ENCODE results near the gene HOXC11.

The HOXC11 gene

DNA sequence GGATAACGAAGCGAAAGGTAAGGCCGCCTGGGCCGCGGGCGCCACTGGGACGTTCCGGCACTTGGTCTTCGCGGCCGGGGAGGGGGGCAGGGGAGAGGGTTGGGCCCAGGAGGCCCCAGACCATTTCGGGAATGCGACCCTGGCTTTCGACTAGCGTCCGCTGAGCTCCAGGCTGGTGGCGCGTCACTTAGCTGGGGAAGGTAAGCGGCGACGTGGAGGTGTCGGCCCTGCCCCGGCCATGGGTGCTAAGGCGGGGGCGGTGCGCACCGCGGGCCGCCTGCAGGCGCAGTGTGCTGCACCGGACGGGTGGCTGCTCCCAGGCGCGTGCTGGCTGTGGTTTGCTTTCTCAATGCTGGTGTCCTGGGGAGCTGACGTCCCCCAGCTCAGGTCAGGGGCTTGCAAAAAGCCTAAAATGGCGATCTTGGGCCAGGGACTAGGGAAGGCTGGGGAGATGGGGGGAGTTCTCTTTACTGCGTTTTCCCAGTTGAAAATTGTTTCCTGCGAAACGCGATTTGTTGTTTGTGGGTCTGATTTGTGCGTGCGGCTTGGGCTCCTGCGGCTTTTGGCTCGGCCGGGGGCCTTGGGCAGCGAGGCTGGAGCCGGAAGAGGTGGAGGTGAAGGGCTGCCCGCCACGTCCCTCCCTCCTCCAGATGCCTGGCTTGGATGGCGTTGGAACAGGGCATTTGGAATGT, 13.2 kb downstream of the HOXC11 start:
- DNase-seq: no peak

DNA sequence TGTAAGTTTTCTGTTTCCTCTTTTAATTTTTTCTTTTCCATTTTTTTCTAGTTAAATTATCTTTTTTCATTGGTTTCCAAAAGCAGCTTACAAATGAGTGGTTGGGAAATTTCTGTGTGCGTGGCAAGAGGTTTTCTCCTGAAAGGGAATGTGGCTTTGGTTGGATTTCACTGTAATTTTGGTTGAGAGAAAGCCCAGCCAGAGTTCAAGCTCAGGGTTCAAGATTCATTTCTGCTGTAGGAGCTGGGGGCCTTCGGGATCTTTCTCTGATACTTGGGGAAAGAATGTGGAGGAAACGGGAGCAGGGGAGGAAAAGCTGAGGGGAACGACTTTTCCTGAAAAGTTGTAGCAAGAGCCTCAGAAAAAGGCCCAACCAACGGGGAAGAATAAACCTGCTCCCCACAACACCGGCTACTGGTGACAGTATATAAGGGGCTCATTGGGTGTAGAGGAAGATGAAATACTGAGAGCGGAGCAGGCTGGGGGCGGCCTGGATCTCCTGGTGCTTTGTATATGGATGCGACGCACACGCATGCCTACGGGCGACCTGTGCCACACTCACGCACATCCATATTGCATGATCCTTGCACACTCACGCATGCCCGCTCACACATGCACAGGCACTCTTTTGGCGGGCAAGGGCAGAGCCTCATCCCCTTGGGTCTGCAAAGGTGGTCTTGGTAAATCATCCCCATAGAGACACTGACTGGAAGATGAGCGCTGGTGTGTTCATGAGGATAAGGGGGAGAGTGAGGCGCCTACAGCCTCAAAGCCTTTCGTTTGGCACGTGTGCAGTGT, 14.0 kb downstream of the HOXC11 start:
- no peak for DNase-seq

DNA sequence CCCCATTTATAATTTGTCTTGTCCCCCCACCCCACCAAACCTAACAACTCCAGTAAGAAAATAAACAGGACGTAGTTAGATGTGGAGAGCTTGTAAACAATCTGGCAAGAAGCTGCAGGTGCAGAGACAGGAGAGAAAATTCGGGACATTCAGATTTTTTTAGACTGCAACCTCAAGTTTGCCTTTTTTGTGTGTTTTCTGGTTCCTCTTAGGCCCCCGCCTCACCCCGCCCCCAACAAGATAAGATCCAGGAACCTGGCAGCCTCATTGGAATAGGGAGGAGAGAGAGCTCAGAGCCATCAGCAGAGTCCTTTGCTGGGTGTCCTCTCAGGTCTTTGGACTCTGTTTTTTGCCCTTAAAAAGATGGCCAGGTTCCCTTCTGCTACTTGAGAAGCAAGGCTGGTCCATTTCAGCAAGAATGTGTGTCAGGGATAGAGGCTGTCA, 14.9 kb downstream of the HOXC11 start:
- no peak for DNase-seq

DNA sequence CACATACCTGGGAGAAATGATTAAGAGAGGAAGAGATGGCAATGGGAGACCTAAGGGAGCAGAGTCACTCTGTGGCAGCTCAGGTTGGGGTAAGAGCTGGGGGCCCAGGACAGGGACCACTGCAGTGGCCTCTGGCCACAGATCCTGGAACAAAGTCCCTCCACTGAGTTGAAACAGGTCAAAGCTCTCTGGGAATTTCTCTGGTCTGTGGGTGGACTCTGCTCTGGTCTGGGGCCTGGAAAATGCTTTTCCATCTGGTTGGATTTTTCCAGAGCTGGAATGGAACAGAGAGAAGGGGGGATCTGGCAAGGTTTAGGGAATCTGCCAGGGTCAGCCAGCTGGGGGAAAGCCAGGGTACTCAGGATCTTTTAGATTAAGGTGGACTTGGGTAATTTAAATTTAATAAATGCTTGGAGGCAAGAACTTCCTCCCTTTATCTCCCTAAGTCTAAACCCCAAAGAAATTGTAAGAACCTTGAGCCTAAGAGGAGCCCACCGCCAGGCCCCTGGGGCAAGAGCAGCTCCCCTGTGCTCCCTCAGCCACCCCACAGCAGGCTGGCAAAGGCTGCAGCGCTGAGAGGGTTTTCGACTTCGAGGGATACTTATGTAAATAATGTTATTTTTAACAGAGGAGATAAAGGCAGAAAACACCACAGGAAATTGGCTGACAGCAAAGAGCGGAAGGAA, 15.8 kb downstream of the HOXC11 start:
- no peak for DNase-seq

DNA sequence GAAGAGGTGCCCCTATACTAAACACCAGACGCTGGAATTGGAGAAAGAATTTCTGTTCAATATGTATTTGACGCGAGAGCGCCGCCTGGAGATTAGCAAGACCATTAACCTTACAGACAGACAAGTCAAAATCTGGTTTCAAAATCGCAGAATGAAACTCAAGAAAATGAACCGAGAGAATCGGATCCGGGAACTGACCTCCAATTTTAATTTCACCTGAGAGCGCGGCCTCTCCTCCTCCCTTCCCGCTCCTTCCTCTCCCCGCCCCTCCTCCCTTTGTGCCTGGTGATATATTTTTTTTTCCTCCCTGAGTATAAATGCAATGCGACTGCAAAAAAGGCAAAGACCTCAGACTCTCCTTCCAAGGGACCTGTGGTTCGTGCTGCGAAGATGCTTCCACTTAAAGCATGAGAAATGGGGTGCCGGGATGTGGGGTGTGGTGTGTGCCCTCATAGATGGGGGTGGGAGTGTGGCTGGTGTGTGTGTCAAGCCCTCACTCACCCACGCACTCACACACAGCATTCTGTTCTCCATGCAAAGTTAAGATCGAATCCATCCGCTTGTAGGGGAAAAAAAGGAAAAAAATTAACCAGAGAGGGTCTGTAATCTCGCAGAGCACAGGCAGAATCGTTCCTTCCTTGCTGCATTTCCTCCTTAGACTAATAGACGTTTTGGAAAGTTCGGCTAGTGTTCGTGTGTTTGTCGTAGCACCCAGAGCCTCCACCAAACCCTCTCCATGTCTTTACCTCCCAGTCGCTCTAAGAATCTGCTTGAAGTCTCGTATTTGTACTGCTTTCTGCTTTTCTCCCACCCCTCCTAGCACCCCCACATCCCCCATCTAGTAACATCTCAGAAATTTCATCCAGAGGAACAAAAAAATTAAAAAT, 16.5 kb downstream of the HOXC11 start:
- peak; percentile 58 for DNase-seq

DNA sequence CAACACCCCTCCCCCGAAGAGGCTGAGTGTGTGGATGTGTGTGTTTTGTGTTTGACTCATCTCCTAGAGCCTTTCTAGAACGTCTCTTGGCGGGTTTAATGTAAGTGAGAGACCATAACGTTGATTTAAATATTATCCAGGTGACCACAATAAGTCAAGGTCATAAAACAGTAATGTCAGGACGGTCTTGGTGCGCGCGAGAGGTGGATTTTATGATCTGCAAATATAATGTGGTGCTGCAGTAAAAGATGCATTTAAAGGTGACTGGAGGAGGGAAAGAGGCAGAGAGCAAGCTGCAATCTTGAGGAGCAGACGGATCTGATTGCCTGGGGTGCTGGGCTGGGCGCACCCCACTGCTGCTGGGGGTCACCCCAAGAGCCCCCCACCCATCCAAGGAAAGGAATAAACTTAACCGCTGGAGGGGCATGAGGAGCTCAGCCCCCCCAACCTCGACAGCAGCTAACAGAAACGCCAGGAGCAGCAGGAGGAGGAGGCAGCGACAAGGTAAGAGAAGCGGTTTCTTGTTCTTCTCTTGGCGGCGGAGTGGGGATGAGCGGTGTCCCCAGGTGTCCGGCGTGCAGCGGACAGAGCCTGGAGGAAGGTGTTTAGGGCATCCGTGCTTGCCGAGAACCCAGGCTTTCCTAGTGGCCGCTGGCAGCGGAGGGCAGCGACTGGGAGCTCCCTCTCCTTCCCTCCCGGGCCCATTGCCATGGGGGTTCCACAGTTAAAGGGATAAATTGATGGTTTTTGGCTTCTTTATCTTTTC, 17.6 kb downstream of the HOXC11 start:
- DNase-seq: peak; percentile 80

DNA sequence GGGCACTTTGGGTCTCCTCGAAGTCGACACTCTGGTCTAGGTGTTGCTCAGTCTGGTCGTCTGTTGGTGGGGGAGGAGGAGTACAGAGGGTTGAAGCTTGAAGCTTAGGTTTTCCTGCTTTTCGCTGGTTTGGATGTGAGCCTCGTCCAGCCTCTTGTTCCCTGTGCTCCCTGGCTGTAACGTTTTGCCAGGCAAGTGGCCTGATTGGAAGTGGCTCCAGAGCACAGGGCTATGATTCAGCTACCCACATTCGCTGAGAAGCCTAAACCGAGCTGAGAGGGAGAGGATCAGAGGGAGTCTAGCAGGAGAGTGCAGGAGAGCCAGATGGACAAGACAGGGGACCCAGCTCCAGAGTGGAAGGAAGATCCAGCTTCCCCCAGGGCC, 18.1 kb downstream of the HOXC11 start:
- no peak for DNase-seq

DNA sequence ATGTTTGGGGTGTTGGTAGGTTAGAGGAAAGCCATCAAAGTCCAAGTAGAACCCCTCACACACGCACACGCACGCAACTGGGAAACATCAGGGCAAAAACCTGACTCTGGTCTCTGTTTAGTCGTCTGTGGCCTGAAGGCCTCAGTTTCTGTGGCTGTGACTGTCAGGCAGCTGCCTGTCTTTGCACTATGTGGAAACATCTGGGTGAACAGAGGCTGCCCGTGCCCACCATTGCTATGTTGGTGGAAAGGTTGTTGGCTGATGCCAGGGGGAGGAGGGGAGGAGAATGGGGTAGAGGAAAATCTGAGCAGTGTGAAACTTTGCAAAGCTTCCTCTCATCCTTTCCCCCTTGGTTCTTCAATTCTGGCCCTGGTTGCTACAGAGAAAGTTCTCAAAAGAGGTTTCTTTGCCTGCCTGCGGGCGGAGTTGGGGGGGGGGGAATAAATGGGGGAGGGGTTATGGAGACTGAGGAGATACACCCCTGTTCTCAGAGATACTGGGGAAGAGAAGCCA, 19.5 kb downstream of the HOXC11 start:
- no peak for DNase-seq

DNA sequence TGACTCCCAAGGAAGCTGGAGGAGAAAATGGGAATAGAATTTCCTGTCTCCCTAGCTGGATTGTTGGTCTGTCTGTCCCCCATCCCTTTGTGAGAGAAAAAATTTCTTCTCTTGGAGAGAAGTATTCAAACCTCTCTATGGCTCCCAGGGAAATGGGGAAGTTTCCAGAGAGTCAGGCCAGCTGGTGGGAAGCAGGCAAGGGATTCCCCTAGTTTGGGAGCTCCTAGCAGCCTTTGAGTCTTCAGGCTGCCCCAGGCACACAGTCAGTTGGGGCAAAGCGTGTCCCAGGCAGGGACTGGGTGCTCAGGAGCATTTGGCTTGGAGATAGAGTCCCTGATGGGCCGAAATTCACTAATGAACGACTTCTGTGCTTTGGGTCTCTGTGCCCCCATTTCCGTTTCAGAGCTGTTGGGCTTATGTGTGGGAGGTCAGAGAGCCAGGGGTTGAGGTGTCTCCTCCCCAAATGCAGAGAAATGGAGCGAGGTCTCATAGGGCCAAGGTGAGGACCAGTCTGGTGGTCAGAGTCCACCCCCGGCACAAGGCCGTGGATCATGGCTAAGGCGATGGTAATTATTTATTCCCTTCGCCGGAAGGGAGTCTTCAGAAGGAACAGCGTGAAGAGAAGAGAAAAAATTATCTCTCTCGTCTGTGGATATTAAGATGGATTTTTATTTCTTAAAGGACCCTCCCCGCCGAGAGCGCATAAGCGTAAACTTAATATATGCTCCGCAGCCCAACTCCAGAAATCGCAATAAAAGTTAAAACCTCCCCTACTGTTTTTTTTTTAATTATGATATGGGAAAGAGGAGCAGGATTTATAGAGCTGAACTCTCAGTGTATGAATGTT, 20.5 kb downstream of the HOXC11 start:
- DNase-seq: no peak

DNA sequence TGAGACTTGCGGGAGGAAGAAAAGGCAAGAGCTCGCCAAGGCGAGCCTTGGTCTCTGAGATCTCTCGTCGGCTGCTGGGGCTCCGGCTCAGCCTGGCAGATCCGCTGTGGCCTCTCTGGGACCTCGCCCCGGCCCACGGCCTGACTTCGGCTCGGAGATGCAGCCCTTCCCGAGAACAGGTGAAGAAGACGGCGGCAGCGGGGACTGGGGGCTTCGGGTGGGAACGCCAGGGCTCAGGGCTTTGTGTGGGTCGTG, 21.0 kb downstream of the HOXC11 start:
- no peak for DNase-seq

DNA sequence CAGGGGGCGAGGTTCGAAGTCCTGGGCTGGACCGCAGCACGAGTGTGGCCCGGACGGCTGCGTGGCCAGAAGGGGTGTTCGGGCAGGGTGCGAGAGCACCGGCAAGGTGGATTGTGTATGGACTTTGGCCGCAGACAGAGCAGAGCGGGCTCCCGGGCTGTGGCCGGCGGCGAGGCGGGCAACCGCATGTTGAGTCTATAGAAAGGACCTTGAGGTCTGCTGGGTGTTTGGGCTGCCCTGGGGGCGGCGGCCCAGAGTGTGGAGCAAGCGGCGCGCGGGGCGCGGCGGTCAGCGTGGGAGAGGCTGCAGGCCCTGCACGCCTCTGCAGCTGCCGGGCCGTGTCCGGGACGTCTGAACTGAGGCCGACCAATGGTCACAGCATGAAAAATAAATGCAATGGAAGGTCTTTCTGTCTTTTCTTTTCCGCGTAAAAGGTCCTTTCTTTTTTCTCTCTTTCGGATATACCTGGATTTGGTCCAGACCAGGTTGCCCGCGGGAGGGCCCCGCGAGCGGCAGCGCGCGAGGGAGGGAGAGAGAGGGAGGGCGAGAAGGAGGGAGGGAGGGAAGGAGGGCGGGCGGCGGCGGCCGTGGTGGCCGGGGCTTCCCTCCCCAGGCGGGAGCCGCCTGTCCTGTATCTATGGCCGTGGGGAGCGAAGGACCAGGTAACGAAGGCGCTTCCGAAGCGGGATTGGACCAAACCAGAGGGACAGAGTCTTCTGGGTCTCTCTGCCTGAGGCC, 21.5 kb downstream of the HOXC11 start:
- DNase-seq: no peak

DNA sequence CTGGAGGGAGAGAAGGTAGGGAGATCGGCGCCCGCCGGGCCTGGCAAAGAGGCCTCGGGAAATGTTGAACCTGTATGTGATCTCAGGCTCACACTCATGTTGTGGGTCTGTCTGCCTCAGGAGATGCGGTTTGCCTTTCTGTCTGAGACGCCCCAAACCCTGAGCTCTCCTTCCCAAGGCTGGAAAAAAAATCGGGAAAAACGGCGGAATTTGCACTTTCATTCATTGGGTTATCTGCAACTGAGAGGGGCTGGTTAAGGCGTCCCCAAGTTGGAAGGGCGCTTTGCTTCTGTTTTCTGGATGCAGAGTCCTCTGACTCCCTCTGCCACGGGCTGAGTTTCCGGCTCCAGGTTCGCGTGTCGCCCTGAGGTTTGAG, 22.1 kb downstream of the HOXC11 start:
- DNase-seq: no peak

DNA sequence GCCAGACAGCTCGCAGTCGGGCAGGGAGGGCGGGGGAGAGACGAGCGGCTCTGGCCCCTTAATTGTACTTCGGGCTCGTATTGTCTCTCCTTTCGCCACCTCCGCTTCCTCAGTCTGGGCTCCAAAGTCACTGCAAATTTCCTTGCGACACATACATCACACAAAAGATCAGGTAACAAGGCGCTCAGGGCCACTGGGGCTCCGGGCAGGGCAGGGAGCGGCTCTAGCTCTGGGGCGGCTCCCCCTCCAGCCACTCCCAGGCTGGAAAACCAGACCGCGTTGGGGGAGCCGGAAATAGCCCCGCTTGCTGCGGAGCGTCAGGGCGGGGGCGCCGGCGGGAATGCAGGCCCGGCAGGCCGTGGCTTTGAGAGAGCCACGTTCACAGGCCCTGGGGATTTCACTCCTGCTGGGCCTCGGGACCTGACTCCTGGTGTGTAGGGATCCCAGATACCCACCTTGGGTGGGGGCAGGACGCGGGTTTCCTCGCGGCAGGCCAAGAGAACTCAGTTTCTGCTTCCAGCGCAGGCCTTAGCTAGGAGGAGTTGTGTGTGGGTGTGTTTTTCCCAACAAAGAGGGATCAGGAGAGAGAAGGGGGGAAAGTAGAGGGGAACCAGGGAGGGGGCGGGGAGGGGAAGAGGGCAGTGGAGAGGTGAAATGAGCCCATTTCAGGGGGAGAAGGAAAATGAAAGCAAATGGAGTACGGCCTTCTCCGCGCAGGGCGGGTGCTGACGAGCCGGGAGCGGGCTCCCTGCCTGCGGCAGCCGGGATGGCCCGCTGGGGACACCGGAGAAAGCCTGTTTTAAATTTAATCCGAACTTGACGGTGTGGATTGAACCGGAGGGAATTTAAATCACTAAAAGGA, 22.7 kb downstream of the HOXC11 start:
- no peak for DNase-seq

DNA sequence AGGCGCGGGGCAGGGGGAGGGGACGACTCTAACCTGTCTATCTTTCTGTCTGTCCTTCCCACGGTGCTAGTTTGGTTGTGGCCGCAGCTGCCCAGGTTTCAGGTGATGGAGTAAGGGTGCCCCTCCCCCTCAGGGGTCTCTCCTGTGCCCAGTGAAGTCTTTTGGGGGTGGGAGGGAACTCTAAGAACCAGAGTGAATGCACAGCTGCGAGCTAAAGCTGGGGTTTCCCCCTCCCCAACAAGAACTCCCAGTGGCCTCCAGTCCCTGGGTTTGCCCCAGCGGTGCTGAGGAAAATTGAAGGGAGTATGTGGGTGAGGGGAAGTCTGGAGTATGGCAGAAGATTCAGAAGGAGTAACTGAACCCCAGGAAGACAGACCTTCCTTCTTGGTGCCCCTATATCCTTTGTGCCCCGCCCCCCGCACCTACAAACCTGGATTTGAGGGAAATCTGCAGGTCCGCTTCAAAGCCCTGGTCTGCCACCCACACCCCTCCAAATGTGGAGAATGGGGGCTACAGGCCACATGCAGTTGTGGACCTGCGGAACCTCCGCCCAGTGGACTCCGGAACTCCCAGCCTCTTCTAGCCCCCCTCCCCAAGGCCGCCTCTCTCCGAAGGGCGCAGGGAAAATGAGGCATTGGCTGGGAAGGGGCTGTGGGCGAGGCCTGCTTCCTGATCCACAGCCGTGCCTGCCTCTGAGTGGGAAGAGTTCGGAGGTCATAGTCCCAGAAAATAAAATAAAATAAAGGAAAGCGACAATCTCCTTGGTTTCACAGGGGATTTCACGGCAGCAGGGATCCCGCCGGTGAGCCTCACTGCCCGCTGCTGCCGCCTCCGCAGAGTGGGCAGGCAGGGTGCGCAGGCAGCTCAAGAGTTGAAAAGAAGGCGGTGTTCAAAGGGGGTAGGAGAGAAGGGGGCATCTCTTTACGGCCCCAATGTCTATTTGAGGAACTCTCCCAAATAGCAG, 23.6 kb downstream of the HOXC11 start:
- DNase-seq: no peak

DNA sequence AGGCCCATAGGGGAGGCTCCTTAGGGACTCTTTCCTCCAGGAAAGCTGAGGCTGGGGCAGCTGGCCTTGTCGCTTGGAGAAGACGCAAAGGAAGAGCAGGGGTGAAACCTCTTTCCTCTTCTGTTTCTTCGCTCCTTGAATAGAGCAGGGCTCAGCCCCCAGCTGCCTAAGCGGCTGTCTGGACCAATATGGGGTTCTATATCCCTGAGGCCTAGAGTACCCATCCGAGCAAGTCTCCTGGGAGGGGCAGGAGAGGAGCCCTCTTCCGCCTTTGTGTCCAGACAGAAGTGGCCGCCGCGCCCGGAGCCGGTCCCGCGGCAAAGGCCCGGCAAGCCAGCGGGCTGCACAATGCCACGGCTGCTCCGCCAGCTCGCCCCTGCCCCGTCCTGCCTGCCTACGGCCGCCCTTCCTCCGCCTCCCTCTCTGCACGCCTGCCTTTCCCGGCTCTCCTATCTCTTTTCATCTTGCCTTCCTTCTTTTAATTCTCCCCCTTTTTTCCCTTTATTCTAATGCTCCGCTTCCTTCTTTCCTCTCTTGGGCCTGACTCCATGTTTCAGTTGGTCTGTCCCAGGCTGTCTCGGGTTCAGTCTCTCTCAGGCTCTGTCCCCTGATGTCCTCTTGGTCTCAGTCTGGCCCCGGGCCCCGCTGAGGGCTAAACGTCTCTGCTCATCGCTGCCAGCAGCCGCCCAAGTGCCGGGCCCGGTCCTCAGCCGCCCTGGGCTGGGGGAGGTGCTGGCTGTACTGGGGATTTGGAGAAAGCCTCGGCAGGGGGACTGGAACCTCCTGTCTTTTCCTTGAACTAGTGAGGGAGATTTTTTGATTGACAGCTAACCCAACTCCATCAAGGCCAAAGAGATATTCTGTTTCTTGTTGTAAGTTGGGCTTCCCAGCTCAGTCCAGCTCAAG, 24.5 kb downstream of the HOXC11 start:
- DNase-seq: no peak

DNA sequence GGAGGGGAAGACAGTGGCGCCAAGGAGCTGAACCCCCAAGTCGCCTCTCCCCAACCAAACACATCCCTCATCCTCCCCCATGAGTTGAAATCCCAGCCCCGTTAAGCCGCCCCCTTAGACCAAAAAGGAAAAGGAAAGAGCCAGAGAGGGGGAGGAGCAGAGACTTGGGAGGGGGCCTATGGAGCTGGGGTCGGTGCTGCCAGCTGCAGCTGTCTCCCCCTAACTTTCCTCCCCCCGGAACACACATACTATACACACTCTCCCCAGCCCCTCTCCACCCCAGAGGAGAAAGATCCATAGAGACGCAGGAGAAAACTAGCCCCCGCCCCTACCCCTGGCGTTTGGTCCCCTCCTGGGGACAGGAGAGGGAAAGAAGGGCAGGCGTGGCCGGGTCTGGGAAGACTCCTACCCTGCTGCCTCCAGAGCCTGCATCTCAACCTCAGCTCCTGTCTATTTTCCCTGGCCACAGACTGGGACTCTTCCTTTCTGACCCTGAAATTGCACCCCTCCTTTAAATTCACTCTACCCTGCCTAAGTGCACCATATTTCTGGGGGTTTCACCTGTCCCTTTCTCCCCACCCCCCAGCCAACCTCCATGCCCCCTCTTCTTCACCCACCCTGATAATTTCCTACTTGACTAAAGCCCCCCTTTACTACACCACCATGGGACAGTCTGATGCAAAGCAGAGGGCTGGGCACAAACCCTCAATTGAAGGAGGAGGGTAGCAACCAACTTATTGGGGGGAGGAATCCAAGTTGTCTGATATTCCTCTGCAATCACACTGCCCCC, 25.4 kb downstream of the HOXC11 start:
- no peak for DNase-seq

DNA sequence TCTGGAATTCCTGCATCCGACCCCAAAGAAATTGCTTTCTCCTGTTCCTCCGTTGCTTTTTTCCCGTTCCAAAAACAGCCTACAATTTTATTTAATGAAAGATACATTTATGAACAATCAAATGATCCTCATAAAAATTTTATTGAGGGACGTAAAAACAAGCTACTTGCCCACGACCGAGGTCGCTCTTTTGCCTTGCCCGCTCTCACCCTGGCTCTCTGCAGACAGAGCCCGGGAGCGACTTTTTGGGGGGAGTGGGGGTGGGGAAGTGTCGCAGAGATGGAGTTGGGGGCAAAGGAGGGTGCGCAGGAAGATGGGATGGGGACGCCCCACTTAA, 25.9 kb downstream of the HOXC11 start:
- DNase-seq: no peak

Measured in NCI-H187 treated with DMSO at 0.1 percent for 48 hours (cell line).